ENCODE measurements around the gene COL5A2.

- no peak for TF ChIP-seq ZNF384 (IDR thresholded peaks at IDR 0.05; ENCODE audit: borderline replicate concordance, low read depth, low read length)
- TF ChIP-seq CTCF (IDR thresholded peaks at IDR 0.05 in 2 of 3, conservative IDR thresholded peaks at IDR 0.05 in 1 of 3; ENCODE audit: control insufficient read depth in 2 of 3, extremely low read depth in 1 of 3, insufficient read depth in 1 of 3, low read depth in 3 of 3, low read length in 3 of 3), result no peak
- TF ChIP-seq BRCA1 (IDR thresholded peaks at IDR 0.05; ENCODE audit: low read depth, low read length), result no peak
- no peak for TF ChIP-seq PKNOX1 (IDR thresholded peaks at IDR 0.05)
- no peak for TF ChIP-seq ATF2 (IDR thresholded peaks at IDR 0.05; ENCODE audit: low read length)
- TF ChIP-seq USF1 (IDR thresholded peaks at IDR 0.05; ENCODE audit: borderline replicate concordance, extremely low read length, insufficient read depth, low read depth, low read length), result no peak
- no peak for TF ChIP-seq RAD21 (IDR thresholded peaks at IDR 0.05; ENCODE audit: insufficient read depth, low read depth, low read length)
- no peak for TF ChIP-seq POLR2AphosphoS5 (IDR thresholded peaks at IDR 0.05; ENCODE audit: low read length)
- no peak for TF ChIP-seq SP1 (IDR thresholded peaks at IDR 0.05; ENCODE audit: low read depth, low read length)
- TF ChIP-seq SMAD5 (IDR thresholded peaks at IDR 0.05; ENCODE audit: low read depth), result no peak
- TF ChIP-seq POLR2AphosphoS2 (IDR thresholded peaks at IDR 0.05; ENCODE audit: low read depth, low read length), result no peak
- TF ChIP-seq MAX (IDR thresholded peaks at IDR 0.05; ENCODE audit: low read depth, low read length), result no peak
These were observed at the start of gene COL5A2 for GRCh38 chr2:189179570-189179950.

Measured in GM12878 (cell line).